Activated CD8-positive, alpha-beta memory T cell treated with anti-CD3 and anti-CD28 coated beads, Interleukin-2, amount 50 U/mL, for 48 hours (primary cell): ENCODE results near the gene MACROD1.
A peak's percentile ranks its signal among the peaks of the same experiment; 100 is the strongest.

Experiments used
- DNase-seq: peaks from one replicate; pipeline ENCODE4 v3.0.0-alpha.2; 2020

MACROD1 gene

GRCh38 chr11:64165842-64166635 lies at the start of gene MACROD1:
TSS of gene MACROD1 (minus strand) at chr11:64166113. CDS start at chr11:64165994, 119 bp downstream.
- DNase-seq, result peak; percentile 92

GRCh38 chr11:64211181-64211872 lies 45.4 kb upstream of the MACROD1 start:
- DNase-seq, result no peak

DNA sequence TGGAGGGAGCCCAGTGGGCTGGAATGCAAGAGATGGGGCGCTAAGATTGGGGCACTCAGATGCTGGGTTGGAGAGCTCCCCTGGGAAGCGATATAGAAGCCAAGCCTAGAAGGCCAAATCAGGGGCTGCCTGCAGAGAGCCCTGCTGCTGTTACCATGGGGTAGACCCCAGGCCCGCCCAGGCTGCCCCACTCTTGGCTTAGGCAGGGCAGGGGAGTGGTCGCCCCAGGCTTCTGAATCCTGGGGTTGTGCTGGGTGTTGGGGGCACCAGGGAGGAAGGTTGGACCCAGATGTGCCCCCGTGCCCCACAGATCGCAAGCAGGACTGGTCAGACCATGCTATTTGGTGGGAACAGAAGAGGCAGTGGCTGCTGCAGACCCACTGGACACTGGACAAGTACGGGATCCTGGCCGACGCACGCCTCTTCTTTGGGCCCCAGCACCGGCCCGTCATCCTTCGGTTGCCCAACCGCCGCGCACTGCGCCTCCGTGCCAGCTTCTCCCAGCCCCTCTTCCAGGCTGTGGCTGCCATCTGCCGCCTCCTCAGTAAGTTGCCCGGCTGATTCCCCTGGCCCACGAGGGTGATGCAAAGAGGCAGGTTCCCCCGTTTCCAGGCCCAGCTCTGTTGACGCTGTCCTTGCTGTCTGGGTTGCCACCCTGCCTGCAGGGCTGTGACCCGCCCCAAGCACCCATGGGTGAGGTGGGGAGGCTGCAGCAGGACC lies 44.5 kb upstream of the MACROD1 start:
- DNase-seq, result no peak

- DNase-seq, result no peak
Measured at GRCh38 chr11:64209563-64209843, 43.6 kb upstream of the MACROD1 start.

- no peak for DNase-seq
Measured at GRCh38 chr11:64208796-64209562, 43.1 kb upstream of the MACROD1 start.

DNA sequence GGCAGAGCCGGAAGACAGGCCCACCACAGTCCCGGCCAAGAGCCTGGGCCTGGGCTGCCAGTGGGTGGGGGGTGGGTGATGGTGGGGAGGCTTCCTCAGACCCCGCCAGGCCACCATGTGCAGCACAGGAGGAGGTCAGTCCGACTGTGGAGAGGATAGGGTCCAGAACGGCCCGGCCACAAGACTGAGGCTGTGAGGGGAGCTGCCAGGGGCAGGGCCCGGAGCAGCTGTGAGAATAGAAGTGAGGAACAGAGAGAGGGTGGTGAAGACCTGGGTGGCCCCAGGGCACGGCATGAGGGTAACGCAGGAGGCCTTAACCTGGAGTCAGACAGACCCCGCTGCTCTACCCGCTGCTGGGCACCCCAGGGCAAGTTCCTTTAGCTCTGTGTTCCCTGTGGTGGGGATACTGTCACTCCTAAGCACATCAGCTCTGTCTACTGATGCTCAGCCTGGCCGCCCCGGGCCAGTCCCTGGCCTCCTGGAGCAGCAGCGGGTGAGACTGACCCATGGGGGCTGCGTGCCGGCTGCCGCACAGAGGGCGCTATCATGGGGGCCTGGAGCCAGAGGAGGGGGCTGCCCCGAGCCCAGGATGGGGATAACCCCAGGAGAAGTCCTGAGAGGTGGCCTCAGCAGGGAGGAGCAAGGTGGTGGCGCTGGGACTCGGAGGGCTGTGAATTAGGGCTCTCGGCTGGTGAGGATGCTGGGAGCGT lies 42.3 kb upstream of the MACROD1 start:
- DNase-seq, result no peak

- DNase-seq, result peak; percentile 89
Measured at GRCh38 chr11:64207256-64208085, 41.6 kb upstream of the MACROD1 start.

- DNase-seq, result peak; percentile 85
Measured at GRCh38 chr11:64206457-64207255, 40.7 kb upstream of the MACROD1 start, which contains the start of gene FERMT3. TSS of gene FERMT3 (plus strand) at chr11:64206721. CDS start at chr11:64207365, 644 bp downstream.

DNA sequence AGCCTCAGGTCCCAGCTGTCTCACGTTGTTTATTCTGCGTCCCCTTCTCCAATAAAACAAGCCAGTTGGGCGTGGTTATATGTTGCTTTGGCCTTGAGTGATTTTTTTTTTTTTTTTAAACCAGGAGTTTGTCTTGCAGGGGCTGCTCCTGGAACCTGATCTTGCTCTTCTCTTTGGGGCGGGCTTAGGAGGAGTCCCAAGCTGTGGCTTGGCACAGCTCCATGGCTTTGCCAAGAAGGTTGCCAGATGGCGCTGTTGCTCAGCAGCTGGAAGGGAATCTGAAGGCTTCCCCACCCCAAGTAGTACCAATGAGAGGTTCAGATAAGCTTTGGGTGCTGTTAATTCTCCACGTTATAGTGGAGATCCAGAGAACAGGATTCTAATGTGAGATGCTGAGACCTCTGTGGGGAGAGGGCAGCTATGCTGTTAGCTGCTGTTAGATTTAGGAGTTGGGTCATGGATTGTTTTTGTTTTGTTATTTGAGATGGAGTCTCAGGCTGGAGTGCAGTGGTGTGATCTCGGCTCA lies 38.6 kb upstream of the MACROD1 start:
- peak; percentile 81 for DNase-seq

- no peak for DNase-seq
Measured at GRCh38 chr11:64204080-64204440, 38.1 kb upstream of the MACROD1 start.

GRCh38 chr11:64203421-64204079 lies 37.6 kb upstream of the MACROD1 start:
- DNase-seq, result no peak

DNA sequence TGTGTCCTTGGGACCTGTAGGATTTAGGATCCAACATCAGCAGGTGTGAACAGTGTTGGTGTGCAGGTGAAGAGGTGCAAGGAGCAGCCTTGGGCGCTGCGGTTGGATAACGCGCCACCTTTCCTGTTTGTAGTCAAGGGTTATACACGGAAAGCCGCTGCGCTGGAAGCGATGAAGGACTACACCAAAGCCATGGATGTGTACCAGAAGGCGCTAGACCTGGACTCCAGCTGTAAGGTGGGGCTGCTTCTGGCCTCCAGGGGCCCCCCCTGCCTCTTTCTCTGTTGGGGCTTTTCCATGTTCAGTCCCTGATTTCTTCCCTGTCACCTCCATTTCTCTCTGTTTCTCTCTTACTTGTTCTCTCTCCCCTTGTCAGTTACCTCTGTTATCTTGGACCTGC lies 37.1 kb upstream of the MACROD1 start:
- no peak for DNase-seq

GRCh38 chr11:64201543-64201942 lies 35.6 kb upstream of the MACROD1 start:
- DNase-seq, result no peak

GRCh38 chr11:64198511-64198910 lies 32.6 kb upstream of the MACROD1 start:
- DNase-seq, result no peak

DNA sequence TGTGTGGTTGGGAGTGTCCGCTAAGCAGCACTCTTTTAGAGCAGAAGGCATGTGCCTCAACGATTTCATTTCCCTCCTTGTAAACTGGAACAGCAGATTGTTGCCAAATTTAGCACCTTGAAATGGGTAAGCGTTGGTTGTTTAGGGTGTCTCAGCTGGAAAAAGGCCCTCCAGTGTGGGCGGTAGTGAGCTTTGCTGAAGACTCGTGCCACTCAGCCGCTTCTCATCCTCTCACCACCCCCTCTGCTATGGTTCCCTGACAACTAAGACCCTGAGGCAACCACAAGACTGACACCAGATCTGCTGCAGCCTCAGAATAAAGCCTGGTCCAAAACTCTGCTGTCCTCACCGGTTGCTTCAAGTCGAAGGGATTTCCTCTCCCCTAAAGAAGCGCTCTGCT lies 30.7 kb upstream of the MACROD1 start:
- DNase-seq, result no peak

DNA sequence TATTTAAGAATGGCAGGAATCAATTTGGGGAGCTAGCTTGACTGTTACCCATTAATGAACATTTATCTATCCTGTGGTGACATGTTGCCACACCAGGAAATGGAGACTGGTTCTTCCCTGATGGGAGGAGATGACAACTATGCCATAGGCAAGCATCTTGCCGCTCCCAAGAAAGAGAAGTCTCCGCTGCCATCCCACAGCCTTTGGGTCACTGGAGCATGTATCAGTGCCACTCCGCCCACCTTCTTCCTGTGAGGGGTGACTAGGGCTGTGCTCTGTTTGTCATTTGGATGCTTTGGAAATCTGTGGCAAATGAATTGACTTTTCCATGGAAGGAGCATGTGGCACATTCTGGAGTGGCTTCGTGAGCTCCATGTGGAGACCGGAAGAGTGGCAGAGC lies 26.5 kb upstream of the MACROD1 start:
- DNase-seq, result no peak

- peak; percentile 72 for DNase-seq
Measured at GRCh38 chr11:64186492-64187165, 20.7 kb upstream of the MACROD1 start.

DNA sequence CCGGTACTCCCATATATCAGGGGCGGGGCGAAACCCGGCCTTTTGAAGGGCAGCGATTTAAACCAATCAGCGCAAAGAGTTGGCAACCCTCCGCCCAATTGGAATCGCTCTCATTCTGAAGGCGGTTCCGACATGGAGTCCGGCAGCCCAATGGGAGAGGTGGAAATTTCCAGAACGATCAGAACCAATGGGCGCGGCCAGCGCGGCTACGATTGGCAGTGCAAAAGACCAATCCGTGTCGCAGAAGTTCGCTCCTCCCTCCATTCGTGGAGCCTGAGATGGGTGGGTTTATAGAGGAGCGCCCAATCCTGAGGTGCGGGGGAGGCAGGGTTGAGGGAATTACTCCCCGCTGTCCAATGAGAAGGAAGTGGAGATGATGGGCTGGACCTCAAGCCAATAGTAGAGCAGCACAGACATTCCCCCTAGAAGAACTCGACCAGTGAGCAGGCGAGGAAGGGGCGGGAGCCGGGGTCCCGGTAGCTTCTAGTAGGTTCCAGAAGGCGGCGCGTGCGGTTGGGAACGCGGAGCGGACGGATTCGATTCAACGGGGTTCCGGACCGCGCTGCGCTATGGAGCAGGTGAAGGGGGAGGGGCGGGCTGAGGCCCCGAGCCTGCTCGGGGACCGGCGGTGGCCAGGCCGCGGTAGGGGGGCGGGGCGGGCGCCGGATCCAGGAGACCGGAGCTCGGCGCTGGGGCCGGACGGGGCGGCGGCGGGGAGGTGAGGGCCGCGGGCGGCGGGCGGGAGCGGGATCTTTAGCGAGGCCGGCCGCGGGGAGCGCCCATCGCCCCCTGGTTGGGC lies 20.0 kb upstream of the MACROD1 start, which contains the start of gene STIP1:
TSS of gene STIP1 (plus strand) at position 479 of the 799 bp plus-strand sequence. CDS start at position 570, 91 bp downstream.
- peak; percentile 98 for DNase-seq
